Fibroblast of gingiva (primary cell): ENCODE measurements around the gene GTPBP6.
"Not testable (repeated sequence)": the region's sequence is repeated elsewhere in the genome, so short reads cannot be mapped to it uniquely, and the experiment has no call there.

ENCODE experiments used
- DNase-seq: peaks from one replicate; pipeline ENCODE4 v3.0.0-alpha.2; 2011; ENCODE audit warnings: low read depth

GTPBP6 gene

DNA sequence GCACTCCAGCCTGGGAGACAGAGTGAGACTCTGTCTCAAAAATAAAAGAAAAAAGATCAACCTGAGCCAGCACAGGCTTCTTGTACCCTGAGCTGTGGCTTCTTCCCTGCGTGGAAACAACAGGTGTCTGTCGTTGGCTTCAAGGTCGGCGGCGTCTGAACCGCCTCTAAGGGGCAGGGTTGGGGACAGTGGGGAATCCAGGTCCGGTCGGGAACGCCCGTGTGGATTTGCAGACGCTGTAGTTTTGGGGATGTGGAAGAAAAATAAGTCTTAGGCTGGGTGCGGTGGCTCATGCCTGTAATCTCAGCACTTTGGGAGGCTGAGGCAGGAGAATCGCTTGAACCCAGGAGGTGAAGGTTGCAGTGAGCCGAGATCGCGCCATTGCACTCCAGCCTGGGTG is 54.6 kb downstream of the GTPBP6 start:
- not testable (repeated sequence) for DNase-seq

DNA sequence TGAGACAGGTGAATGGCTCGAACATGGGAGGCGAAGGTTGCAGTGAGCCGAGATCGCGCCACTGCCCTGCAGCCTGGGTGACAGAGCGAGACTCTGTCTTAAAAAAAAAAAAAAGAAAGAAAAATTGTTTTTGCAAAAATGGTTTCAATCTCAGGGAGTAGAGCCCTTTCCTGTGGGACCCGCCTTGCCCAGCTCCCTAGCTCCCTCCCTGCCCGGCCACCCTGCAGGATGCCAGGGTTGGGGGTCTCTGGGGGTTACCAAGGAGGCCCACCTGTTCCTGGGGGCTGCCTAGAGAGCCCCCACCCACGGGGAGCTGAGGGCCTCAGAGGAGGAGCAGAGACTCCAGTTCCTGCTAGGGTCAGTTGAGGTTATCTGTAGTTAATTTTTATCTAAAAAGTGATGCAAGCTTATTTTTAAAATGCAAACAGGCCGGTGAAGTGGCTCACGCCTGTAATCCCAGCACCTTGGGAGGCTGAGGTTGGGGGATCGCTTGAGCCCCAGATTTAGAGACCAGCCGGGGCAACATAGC is 56.2 kb downstream of the GTPBP6 start:
- no peak for DNase-seq

DNA sequence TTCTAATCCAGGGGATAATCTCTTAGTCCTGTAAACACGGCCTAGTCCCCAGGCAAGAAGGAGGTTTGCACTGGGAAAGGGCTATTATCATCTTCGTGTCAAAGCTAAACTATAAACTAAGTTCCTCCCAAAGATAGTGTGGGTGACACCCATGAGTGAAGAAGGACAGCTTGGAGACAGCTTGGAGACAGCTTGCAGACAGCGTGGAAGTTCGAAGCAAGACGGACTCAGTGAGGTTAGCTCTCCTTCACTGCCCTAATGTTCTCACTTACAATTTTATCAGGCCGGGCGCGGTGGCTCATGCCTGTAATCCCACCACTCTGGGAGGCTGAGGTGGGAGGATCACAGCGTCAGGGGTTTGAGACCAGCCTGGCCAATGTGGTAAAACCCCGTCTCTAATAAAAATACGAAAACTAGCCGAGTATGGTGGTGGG is 56.7 kb downstream of the GTPBP6 start:
- no peak for DNase-seq

DNA sequence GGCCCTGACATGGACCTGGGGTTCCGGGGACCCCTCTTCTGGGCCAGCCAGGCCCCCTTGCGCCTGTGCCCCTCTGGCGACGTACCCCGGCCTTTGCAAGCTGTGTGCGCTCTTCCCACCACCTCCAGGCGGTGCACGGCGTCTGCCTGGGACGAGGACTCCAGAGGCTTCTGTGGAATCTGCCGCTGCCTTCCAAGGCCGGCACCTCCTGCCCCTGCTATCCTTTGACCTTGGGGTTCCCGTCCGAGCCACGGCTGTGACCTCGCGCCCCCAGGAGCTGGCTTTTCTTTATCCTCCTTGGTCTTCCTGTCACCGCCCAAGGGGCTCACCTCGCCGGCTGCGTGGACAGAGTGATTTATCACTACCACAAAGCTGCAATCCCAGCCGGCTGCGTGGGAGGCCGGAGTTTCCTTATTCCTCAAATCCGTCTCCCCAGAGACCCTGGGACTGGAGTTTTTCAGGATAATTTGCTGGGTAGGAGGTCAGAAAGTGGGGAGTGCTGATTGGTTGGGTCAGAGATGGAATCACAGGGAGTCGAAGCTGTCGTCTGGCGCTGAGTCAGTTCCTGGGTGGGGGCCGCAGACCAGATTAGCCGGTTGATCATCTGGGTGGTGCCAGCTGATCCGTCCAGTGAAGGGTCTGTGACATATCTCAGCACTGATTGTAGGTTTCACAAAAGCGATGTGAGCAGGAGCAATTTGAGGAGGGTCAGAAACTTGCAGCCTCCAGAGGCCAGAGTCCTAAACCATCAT is 57.3 kb downstream of the GTPBP6 start:
- no peak for DNase-seq

DNA sequence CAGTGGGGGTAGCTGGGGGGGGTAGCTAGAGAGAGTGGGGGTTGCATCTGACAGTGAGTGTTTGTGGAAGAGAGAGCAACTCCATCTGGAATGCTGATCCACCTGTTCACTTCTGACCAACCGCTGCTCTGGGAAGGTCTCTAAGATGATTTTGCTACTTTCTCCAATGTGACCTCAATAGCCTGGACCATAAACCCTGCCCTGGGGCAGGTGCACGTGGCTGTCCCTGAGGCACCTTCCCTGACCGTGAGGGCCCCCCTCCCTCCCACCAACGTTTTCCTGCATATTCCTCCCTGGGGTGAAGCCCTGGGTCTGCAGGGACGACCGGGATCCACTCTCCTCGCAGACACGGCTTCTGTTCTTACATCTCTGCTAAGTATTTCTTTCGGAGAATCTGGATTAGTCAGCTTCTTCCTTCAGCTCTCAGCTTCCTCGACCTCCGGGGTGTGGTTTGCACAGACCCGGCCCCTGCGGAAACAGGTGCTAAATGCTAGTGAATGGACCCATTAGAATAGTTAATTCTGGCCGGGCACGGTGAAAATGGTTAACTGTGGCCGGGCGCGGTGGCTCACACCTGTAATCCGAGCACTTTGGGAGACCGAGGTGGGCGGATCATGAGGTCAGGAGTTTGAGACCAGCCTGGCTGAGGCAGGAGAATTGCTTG is 58.8 kb downstream of the GTPBP6 start:
- no peak for DNase-seq

DNA sequence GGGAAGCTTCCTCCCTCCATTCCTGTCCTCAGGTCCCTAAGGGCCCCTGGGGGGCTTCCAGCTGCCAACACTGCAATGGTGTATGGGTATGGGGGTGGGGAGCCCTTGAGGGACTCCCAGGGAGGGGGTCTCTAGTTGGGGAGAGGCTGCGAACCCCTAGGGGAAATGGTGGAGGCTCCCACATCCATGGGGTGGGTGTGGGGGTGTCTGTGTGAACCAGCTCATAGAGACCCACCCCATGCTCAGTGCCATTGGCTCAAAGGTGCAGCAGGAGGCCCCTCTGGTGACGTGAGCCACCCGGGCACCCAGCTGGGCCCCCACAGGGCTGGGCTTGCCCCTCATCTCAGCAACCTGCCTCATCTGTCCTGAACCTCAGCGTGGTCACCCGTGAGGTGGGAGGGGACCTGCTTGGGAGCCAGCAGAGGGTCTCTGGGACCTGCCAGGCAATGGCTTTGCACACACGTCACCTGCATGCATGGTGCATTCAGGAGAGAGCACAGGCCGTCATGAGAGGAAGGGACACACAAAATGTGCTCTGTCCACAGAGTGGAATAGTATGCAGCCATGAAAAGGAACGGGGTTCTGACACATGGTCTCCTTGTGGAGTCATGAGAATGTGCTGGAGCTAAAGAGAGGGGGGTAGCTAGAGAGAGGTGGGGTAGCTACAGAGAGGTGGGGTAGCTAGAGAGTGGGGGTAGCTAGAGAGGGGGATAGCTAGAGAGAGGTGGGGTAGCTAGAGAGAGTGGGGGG is 60.1 kb downstream of the GTPBP6 start:
- DNase-seq: no peak

DNA sequence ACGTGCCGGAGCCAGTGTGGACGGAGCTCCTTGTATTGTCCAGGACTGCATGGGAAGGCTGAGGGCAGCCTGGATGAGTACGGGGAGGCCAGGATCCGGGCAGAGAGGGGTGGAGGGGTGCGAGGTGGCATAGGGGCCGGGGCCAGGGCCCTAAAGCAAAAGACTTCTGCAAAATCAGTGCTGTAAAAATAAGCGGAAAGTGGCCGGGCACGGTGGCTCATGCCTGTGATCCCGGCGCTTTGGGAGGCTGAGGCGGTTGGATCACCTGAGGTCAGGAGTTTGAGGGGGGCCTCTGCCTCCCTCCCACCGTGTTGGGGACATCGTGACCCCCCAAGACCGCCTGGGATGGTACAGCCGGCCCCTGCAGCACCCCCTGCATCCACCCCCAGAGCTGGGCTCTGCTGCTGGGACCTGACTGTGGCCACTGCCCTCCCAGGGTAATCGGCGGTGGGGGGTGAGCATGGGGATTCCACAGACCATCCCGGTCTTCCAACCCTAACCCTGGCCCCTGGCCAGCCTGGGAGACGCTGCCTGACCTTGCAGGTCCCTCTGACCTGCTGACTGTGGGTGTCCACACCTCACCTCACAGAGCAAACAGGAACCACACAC is 60.8 kb downstream of the GTPBP6 start:
- no peak for DNase-seq

DNA sequence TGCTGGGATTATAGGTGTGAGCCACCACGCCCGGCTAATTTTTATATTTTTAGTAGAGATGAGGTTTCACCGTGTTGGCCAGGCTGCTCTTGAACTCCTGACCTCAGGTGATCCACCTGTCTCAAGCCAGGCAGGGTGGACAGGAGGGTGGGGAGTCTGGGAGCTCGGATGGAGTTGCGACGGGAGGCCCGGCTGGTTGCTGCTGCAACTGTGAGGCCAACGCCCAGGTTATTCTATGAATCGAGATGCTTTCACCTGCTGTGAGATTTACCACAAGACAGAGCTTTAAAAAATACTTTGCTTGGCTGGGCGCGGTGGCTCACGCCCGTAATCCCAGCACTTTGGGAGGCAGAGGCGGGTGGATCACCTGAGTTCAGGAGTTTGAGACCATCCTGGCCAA is 61.5 kb downstream of the GTPBP6 start:
- DNase-seq: not testable (repeated sequence)

DNA sequence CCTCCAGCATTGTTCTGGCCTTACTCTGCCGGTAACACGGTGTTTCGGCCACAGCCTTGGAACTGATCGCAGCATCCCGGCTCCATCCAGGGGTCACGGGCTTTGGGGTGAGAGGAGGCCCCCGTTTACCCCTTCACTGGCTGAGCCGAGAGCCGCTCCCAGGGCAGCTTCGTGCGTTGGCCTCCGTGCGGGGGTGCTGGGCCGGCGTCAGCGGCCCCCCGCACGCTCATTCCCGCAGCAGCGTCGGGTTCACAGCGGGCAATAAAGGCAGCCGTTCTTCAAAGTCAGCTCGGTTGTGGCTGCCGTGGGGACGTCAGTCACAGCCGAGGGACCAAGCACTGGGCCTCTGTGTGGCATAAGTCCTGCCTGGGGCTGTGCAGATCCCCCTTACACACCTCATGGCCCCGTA is 62.7 kb downstream of the GTPBP6 start:
- DNase-seq: no peak
